Keratinocyte (primary cell): Measurements from ENCODE around the gene CDC42EP5.

Source experiments
- CTCF ChIP-seq, 3 experiments: IDR thresholded peaks in 1 of 3; conservative IDR thresholded peaks in 1 of 3; optimal IDR thresholded peaks in 1 of 3; 2 replicates in 2 of 3; 3 replicates in 1 of 3; pipeline versions ENCODE3 to v1.5.1; 2011; ENCODE audit warnings: low read length in 3 of 3, mild to moderate bottlenecking in 3 of 3, moderate library complexity in 2 of 3, control low read depth in 1 of 3, inconsistent platforms in 1 of 3; ENCODE audit not compliant: insufficient read depth in 2 of 3; ENCODE audit errors: extremely low read depth in 1 of 3
- EZH2 ChIP-seq: IDR thresholded peaks from one replicate; pipeline ENCODE4 v1.6.1; 2012; ENCODE audit warnings: inconsistent platforms, mild to moderate bottlenecking, low read length, moderate library complexity

GRCh38 chr19:54444737-54445136 lies 28.4 kb downstream of the CDC42EP5 start:
- TF ChIP-seq EZH2, result no peak
- no peak for TF ChIP-seq CTCF (optimal IDR thresholded peaks at IDR 0.05 in 1 of 3, IDR thresholded peaks at IDR 0.05 in 1 of 3, conservative IDR thresholded peaks at IDR 0.05 in 1 of 3; ENCODE audit: extremely low read depth in 1 of 3, insufficient read depth in 2 of 3, low read length in 3 of 3)
